IMR-90 (cell line): Measurements from ENCODE around the gene ZYX. TPM values are rescaled to one million over a fixed set of nuclear protein-coding genes. Genes with fewer than 3 reads are reported as not detected.

Experiments
- ATAC-seq: fragments of 200-7000 bp; cut with Tn5 transposase; 2 replicates; pipeline ENCODE4 v1.9.1; 2020; ENCODE audit warnings: low read depth, mild to moderate bottlenecking, moderate library complexity
- BruUV-seq: library from RNA; stranded (reverse); fragments of 400-500 nt; replicated peaks from 2 replicates; lab custom pipeline; 2021; lab: Mats Ljungman, UMichigan
- CTCF ChIA-PET: fragments of 300-600 bp; formaldehyde crosslinking; extraction: SDS; loops from one replicate; lab custom pipeline; 2021; ENCODE audit warnings: antibody characterized with exemption; lab: Yijun Ruan, JAX
- POLR2A ChIA-PET: fragments of 300-600 bp; sonication (Branson Sonifier 250); formaldehyde crosslinking; loops from one replicate; lab custom pipeline; 2022; ENCODE audit warnings: antibody characterized with exemption; ENCODE audit not compliant: unreplicated experiment; lab: Charles Lee
- DNase-seq: peaks from one replicate; pipeline ENCODE4 v3.0.0; 2013
- H2AFZ ChIP-seq: replicated peaks from 2 replicates; pipeline ENCODE3; 2013; ENCODE audit warnings: low read length, mild to moderate bottlenecking; ENCODE audit not compliant: poor library complexity
- H2AK5ac ChIP-seq: 2 replicates; pipeline ENCODE4 v1.6.1; 2013; ENCODE audit warnings: low read depth, low read length, inconsistent platforms
- H2AK9ac ChIP-seq: replicated peaks from 2 replicates; pipeline ENCODE3; 2013; ENCODE audit warnings: mild to moderate bottlenecking, low read depth, low read length, moderate library complexity; ENCODE audit not compliant: poor library complexity
- H2BK120ac ChIP-seq: 2 replicates; pipeline ENCODE4 v1.6.1; 2013; ENCODE audit warnings: low read depth, low read length, inconsistent platforms
- H2BK15ac ChIP-seq: 3 replicates; pipeline ENCODE4 v1.6.1; 2013; ENCODE audit warnings: low read depth, low read length, inconsistent platforms
- H2BK20ac ChIP-seq: 2 replicates; pipeline ENCODE4 v1.6.1; 2013; ENCODE audit warnings: low read depth, mild to moderate bottlenecking, inconsistent platforms, low read length, moderate library complexity
- H2BK5ac ChIP-seq: 2 replicates; pipeline ENCODE4 v1.6.1; 2013; ENCODE audit warnings: mild to moderate bottlenecking, low read depth, low read length, inconsistent platforms; ENCODE audit not compliant: poor library complexity, severe bottlenecking
- H3K14ac ChIP-seq: replicated peaks from 2 replicates; pipeline ENCODE4 v1.6.1; 2013; ENCODE audit warnings: low read depth, low read length, inconsistent platforms
- H3K18ac ChIP-seq: 2 replicates; pipeline ENCODE4 v1.6.1; 2013; ENCODE audit warnings: low read depth, low read length, control low read depth
- H3K23ac ChIP-seq: 2 replicates; pipeline ENCODE4 v1.6.1; 2013; ENCODE audit warnings: low read depth, low read length, inconsistent platforms
- H3K27ac ChIP-seq: 2 replicates; pipeline ENCODE4 v1.5.1; 2013; ENCODE audit warnings: mild to moderate bottlenecking, control low read depth, low read length; ENCODE audit not compliant: insufficient read depth
- H3K27me3 ChIP-seq: 2 replicates; pipeline ENCODE4 v1.6.1; 2013; ENCODE audit warnings: low read length; ENCODE audit not compliant: control insufficient read depth, insufficient read depth
- H3K36me3 ChIP-seq: 2 replicates; pipeline ENCODE4 v1.6.1; 2013; ENCODE audit warnings: low read length, mixed read lengths; ENCODE audit not compliant: control insufficient read depth, insufficient read depth
- H3K4ac ChIP-seq: 2 replicates; pipeline ENCODE4 v1.6.1; 2013; ENCODE audit warnings: low read depth, low read length, inconsistent platforms
- H3K4me1 ChIP-seq: 2 replicates; pipeline ENCODE4 v1.6.1; 2013; ENCODE audit warnings: low read length, mixed read lengths; ENCODE audit not compliant: control insufficient read depth, insufficient read depth
- H3K4me2 ChIP-seq: 2 replicates; pipeline ENCODE4 v1.6.1; 2013; ENCODE audit warnings: low read depth, mild to moderate bottlenecking, control low read depth, low read length, moderate library complexity
- H3K4me3 ChIP-seq: 2 replicates; pipeline ENCODE4 v1.5.1; 2013; ENCODE audit warnings: low read depth, mild to moderate bottlenecking, control low read depth, low read length, moderate library complexity; ENCODE audit not compliant: insufficient read depth
- H3K56ac ChIP-seq: 2 replicates; pipeline ENCODE4 v1.6.1; 2013; ENCODE audit warnings: low read length, inconsistent platforms; ENCODE audit not compliant: insufficient read depth; ENCODE audit errors: extremely low read depth
- H3K79me1 ChIP-seq, 2 experiments: 2 replicates each; pipeline ENCODE4 v1.6.1; 2013; ENCODE audit warnings: low read length in 2 of 2, inconsistent platforms in 1 of 2, low read depth in 1 of 2
- H3K9ac ChIP-seq: 2 replicates; pipeline ENCODE4 v1.6.1; 2013; ENCODE audit warnings: low read depth, low read length, control low read depth
- H3K9me1 ChIP-seq: 2 replicates; pipeline ENCODE4 v1.6.1; 2013; ENCODE audit warnings: low read length, inconsistent platforms; ENCODE audit not compliant: insufficient read depth
- H3K9me3 ChIP-seq: 2 replicates; pipeline ENCODE4 v1.6.1; 2013; ENCODE audit warnings: low read length; ENCODE audit not compliant: control insufficient read depth, insufficient read depth
- H4K20me1 ChIP-seq: 2 replicates; pipeline ENCODE4 v1.6.1; 2013; ENCODE audit warnings: low read length, inconsistent platforms; ENCODE audit not compliant: insufficient read depth
- H4K5ac ChIP-seq: 2 replicates; pipeline ENCODE4 v1.6.1; 2013; ENCODE audit warnings: mild to moderate bottlenecking, low read depth, low read length, control low read depth
- H4K8ac ChIP-seq, 2 experiments: 2 replicates each; pipeline ENCODE4 v1.6.1; 2013; ENCODE audit warnings: low read depth in 2 of 2, low read length in 2 of 2, control low read depth in 1 of 2, inconsistent platforms in 1 of 2
- H4K91ac ChIP-seq: 2 replicates; pipeline ENCODE4 v1.6.1; 2013; ENCODE audit warnings: low read depth, low read length, inconsistent platforms; ENCODE audit not compliant: insufficient read depth
- BHLHE40 ChIP-seq: fragments of 150-350 bp; IDR thresholded peaks from 2 replicates; pipeline ENCODE4 v1.6.1; 2016; ENCODE audit warnings: mild to moderate bottlenecking, low read depth, low read length
- CEBPB ChIP-seq: IDR thresholded peaks from 2 replicates; pipeline ENCODE4 v1.6.1; 2012; ENCODE audit warnings: low read depth, low read length, improper control_type of control experiment
- CHD1 ChIP-seq: IDR thresholded peaks from 2 replicates; pipeline ENCODE4 v1.6.1; 2012; ENCODE audit warnings: low read depth, low read length, improper control_type of control experiment
- CTCF ChIP-seq: conservative IDR thresholded peaks from 2 replicates; pipeline ENCODE4 v1.5.1; 2012; ENCODE audit warnings: mild to moderate bottlenecking, low read depth, low read length, improper control_type of control experiment
- FOS ChIP-seq: fragments of 150-350 bp; IDR thresholded peaks from 2 replicates; pipeline ENCODE4 v1.6.1; 2016; ENCODE audit warnings: low read depth, low read length
- MXI1 ChIP-seq: IDR thresholded peaks from 2 replicates; pipeline ENCODE4 v1.6.1; 2012; ENCODE audit warnings: low read depth, mild to moderate bottlenecking, low read length, moderate library complexity, borderline replicate concordance
- RAD21 ChIP-seq: IDR thresholded peaks from 2 replicates; pipeline ENCODE4 v1.6.1; 2012; ENCODE audit warnings: low read length, improper control_type of control experiment
- RCOR1 ChIP-seq: IDR thresholded peaks from 2 replicates; pipeline ENCODE4 v1.6.1; 2012; ENCODE audit warnings: mild to moderate bottlenecking, low read length, improper control_type of control experiment; ENCODE audit not compliant: insufficient replicate concordance
- RFX5 ChIP-seq: IDR thresholded peaks from 2 replicates; pipeline ENCODE4 v1.8.0; 2012; ENCODE audit warnings: low read depth, mild to moderate bottlenecking, low read length, moderate library complexity
- SMC3 ChIP-seq: fragments of 150-350 bp; IDR thresholded peaks from 2 replicates; pipeline ENCODE4 v1.6.1; 2016; ENCODE audit warnings: low read depth, mild to moderate bottlenecking, antibody characterized with exemption, low read length, moderate library complexity
- USF2 ChIP-seq: fragments of 150-350 bp; IDR thresholded peaks from 2 replicates; pipeline ENCODE4 v1.6.1; 2017; ENCODE audit warnings: mild to moderate bottlenecking, antibody characterized with exemption, low read length, low read depth
- WGBS, 2 experiments: methylation state at CpG; one replicate each; pipeline versions ENCODE4 v1.1.5 to v1.1.7; 2013; ENCODE audit warnings: missing lambda C conversion rate in 2 of 2; ENCODE audit not compliant: insufficient read length in 1 of 2; ENCODE audit errors: extremely low coverage in 2 of 2; 5-methylcytosine and 5-hydroxymethylcytosine counted together
- dilution Hi-C: fragments of 300-500 bp; cut with HindIII; formaldehyde crosslinking; loops from one replicate; pipeline ENCODE4 v1.14.3; 2018; ENCODE audit warnings: low sequenced_read_pairs; ENCODE audit not compliant: unreplicated experiment
- in situ Hi-C: fragments of 300-500 bp; cut with MboI; formaldehyde crosslinking; loops from 3 replicates; pipeline ENCODE4 v1.14.3; 2019; ENCODE audit warnings: low sequenced_read_pairs, inconsistent platforms, mixed read lengths
- intact Hi-C: fragments of 100-400 bp; cut with micrococcal nuclease; formaldehyde crosslinking; loops from 2 replicates; pipeline ENCODE4 v1.10.0; 2022
- polyA plus RNA-seq, 3 experiments: library from polyadenylated mRNA; depleted of rRNA; stranded (reverse); fragments of >200 nt; gene quantifications; 2 replicates each; pipeline ENCODE4 v1.2.3, GENCODE V29; 2012; ENCODE audit warnings: low replicate concordance in 1 of 3
- total RNA-seq: library from RNA; depleted of rRNA; stranded (reverse); fragments of >200 nt; gene quantifications from 2 replicates; pipeline ENCODE4 v1.2.3, GENCODE V29; 2012

The ZYX gene
- total and polyA plus RNA-seq, 2 of the 4 experiments (the other 2 are of a cell fraction): 22.6 to 334 TPM

- in situ Hi-C loops (no loop called here), dilution Hi-C loops (no loop called here), intact Hi-C loops (loop anchor here (2.0 to 5.0 kb wide), 2 partner anchors 176 to 409 kb away; no protein-coding TSS in a partner anchor)
- Histone ChIP-seq H2AK9ac (no peak overlapping the region), H3K4me3 (no peak overlapping the region), H3K9ac (no peak overlapping the region), H4K20me1 (no peaks in the 10 kb centered on the region), H4K91ac (no peak overlapping the region), H3K14ac (no peak overlapping the region), H3K36me3 (no peaks in the 10 kb centered on the region), H4K8ac (no peak overlapping the region), H3K9me1 (no peaks in the 10 kb centered on the region; the same call in 1 of the 2 replicates), H3K23ac (no peak overlapping the region), H2BK15ac (no peak overlapping the region), H4K5ac (no peak overlapping the region), H2BK120ac (no peak overlapping the region), H3K4me1 (peaks cover 4% of the 10 kb centered on the region), H2AK5ac (no peak overlapping the region), H3K4ac (no peak overlapping the region), H2BK20ac (no peak overlapping the region), H3K18ac (no peak overlapping the region), H3K9me3 (no peaks in the 10 kb centered on the region), H3K27me3 (no peaks in the 10 kb centered on the region), H3K79me1 (no peaks in the 10 kb centered on the region), H2BK5ac (no peak overlapping the region), H3K4me2 (no peak overlapping the region), H2AFZ (no peak overlapping the region), H3K56ac (no peak overlapping the region), H3K27ac (no peak overlapping the region)
- peak; percentile 53 for DNase-seq
- BruUV-seq: no TSS peak
- peak; percentile 73 for ATAC-seq
- CTCF ChIA-PET: interaction anchor here (0.6 to 3.7 kb wide), 7 partner anchors 9 to 176 kb away, joined by 3 to 24 read pairs (median 4); no protein-coding TSS in a partner anchor
- TF ChIP-seq RAD21 (peak; percentile 73), MXI1 (no peak), SMC3 (peak; percentile 72), RCOR1 (no peak), FOS (no peak), USF2 (no peak), RFX5 (no peak), CTCF (peak; percentile 73), BHLHE40 (no peak), CHD1 (no peak), CEBPB (no peak)
- WGBS, 2 experiments: no CpG with 5 or more reads among the region's 3 CpGs
- POLR2A ChIA-PET: no interaction called here
These were observed 35.5 kb downstream of the ZYX start for GRCh38 chr7:143416565-143417149.
